ENCODE data around the gene IRF2.

IRF2 gene

GRCh38 chr4:184373886-184374405 lies 100.4 kb downstream of the IRF2 start:
- no peak for FAIRE-seq
- DNase-seq (ENCODE audit: insufficient read length, low spot score) = no peak

DNA sequence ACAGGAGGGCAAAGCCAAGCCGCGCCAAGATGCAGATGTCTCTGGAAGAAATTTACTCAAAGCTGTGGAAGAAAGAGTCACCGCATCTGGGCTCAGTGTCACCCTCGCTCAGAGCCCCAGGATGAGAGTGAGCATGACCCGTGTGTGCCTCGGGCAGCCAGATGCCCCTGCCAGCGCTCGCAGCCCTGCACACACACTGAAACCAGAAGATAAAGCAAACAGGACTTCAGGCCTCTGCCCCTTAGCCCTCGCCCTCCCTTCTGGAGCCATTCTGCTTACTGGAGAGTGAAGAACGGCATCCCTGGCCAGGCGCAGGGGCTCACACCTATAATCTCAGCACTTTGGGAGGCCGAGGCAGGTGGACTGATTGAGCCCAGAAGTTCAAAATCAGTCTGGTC lies 103.0 kb downstream of the IRF2 start:
- FAIRE-seq = no peak
- no peak for DNase-seq (ENCODE audit: insufficient read length, low spot score)

DNA sequence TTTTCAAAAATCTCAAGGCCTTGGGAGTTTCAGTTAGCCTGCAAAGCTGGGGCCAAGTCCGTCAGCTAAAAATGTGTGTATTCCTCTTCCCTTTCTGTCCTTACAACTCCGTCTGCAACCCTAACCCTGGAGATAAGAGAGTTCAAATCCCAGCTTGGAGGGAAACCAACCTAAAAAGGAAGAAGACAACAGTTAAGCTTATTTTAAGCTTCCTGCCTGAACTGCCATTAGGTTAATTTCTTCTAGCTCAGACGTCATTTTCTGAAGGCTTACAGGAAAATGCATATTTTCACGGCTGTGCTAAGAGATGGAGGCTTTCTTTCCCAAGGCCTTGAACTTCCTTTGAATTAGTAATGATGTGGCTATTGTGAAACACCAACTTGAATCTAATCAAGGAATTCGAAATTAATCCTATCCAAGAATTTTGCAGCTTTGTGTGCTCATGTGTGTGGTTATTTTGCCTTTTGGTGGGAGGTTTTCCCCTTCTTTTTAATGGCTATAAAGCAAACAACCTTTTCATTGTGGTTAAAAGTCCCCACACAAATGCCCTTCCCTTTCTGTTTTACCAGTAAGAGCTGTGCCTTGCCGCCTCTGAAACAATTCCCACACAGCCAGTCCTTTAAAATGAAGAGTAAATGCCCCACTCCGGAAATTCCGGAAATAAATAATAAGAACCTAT lies 103.5 kb downstream of the IRF2 start:
- FAIRE-seq (no peak), DNase-seq (ENCODE audit: insufficient read length, low spot score) (no peak)

DNA sequence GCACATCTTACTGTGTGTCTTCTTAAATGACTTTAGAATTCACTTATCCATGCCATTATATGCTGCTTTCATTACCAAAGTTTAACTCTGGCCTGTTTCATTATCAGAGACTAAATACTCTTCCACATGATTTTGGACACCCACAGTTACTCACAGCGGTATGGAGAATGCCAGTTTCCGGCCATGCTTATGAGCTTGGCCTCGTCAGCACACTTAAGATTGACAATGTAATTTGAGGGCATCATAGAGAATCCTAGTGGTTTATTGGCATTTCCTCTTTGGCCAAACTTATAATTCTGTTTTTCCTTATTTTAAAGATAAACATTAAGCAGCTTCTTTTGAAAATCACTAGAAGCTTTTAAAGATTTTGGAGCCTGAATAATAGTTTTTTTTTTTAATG lies 104.5 kb downstream of the IRF2 start:
- no peak for DNase-seq (ENCODE audit: insufficient read length, low spot score)
- FAIRE-seq = no peak

GRCh38 chr4:184368731-184369130 lies 105.6 kb downstream of the IRF2 start:
- DNase-seq (ENCODE audit: insufficient read length, low spot score) (no peak), FAIRE-seq (no peak)

- DNase-seq (ENCODE audit: insufficient read length, low spot score) = no peak
- no peak for FAIRE-seq
These were observed 106.1 kb downstream of the IRF2 start for GRCh38 chr4:184368290-184368689.

DNA sequence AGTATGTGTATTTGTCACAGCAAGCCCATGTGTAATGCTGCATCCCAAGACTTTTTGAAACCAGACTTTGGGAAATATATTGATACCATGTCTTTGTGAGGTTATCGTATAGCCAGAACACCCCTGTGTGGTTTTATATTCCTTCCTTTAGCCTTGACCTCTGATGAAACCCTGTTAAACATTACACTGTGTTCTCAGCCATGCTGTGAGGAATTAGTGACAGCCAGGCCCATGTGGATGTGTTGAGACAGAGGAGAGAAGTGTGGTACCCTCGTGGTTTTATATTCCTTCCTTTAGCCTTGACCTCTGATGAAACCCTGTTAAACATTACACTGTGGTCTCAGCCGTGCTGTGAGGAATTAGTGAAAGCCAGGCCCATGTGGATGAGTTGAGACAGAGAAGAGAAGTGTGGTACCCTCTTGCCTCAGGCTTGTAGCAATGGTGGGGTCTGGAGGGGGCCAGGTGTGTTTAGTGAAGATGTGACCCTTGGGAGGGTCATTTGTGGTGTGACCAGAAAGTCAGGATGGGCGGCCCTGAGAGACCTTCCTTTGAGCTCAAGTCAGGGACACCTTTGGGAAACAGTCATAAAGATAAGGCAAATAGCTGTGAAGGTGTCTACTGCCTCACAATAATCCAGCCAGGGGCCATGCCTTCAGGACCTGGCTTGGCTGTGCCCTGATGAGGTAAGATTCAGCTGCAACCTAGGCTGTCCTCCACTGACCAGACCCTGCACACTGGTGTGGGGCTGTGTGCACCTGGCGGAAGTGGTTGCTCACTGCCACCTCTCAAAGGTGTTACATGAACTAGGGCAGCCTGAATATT lies 110.0 kb downstream of the IRF2 start:
- DNase-seq (ENCODE audit: insufficient read length, low spot score) = no peak
- FAIRE-seq = no peak

GRCh38 chr4:184363258-184363657 lies 111.1 kb downstream of the IRF2 start:
- no peak for FAIRE-seq
- DNase-seq (ENCODE audit: insufficient read length, low spot score) = no peak

- FAIRE-seq = no peak
- no peak for DNase-seq (ENCODE audit: insufficient read length, low spot score)
These were observed 112.0 kb downstream of the IRF2 start for GRCh38 chr4:184362396-184362795.

- no peak for FAIRE-seq
- DNase-seq (ENCODE audit: insufficient read length, low spot score) = no peak
These were observed 112.9 kb downstream of the IRF2 start for GRCh38 chr4:184361443-184361842.

- FAIRE-seq (no peak), DNase-seq (ENCODE audit: insufficient read length, low spot score) (no peak)
These were observed 114.5 kb downstream of the IRF2 start for GRCh38 chr4:184359888-184360287.

DNA sequence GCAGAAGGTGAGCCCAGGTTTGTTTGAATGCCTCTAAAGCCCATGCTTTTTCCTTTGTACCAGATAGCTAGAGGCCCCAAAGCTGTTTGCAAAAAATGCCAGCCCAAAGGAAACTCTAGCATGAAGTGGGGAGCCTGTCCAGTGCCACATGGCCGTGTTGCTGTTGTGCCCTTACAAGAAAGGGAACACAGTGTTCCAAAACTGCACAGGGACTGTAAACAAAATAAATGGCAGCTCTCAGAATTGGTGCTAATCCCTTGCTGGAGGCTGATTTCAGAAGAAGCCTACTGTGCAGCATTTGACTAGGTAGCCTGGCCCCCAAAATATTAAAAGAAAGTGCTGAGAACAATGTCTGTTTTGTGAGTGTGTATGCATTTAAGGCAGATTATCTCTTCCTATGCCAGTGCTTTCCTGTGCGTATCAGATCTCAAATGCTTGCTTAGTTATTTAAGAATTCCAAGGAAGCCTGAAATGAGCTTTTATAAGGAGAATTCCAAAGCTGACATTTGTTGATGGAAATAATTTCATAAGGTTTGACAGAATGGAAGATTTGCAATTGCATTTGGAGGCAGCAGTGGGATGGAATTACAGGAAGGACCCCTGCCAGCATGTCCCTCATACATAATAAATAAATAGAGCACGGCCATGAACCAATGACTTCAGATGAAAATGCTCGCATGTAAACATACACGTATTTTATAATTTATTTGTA lies 115.7 kb downstream of the IRF2 start:
- DNase-seq (ENCODE audit: insufficient read length, low spot score) = no peak
- no peak for FAIRE-seq

- FAIRE-seq (no peak), DNase-seq (ENCODE audit: insufficient read length, low spot score) (no peak)
These were observed 116.6 kb downstream of the IRF2 start for GRCh38 chr4:184357772-184358171.

DNA sequence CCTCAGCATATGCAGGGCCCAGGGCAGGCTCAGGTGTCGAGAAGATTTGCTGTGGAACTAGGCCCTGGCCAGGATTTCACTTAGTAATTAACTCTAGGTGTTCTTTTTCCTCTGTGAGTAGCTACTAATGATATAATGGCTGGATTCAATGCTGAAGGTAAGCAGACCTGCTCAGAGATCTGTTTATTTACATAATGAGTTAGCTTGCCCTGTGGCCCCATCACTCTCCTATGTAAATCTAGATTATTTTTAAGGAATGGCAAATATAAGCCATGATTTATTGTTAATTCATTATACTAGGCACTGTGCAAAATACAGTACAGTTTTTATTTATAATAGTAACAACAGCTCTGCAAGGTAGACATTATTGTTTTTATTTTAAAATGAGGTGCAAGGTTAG lies 117.2 kb downstream of the IRF2 start:
- FAIRE-seq = no peak

GRCh38 chr4:184356366-184356765 lies 118.0 kb downstream of the IRF2 start:
- DNase-seq (ENCODE audit: insufficient read length, low spot score) (no peak), FAIRE-seq (no peak)

More for the DNA sequence above, 117.2 kb downstream of the IRF2 start:
- DNase-seq (ENCODE audit: insufficient read length, low spot score) = no peak

DNA sequence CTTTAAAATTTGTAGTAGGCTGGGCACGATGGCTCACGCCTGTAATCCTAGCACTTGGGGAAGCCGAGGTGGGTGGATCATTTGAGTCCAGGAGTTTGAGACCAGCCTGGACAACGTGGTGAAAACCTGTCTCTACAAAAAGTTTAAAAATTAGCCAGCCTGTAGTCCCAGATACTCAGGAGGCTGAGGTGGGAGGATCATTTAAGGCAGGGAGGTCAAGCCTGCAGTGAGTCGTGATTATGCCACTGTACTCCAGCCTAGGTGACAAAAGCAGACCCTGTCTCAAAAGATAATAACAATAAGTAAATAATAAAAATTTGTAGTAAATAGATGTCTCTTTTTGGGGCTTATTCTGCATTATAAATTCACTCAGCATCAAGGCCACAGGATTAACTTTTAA lies 118.5 kb downstream of the IRF2 start:
- DNase-seq (ENCODE audit: insufficient read length, low spot score) = no peak
- no peak for FAIRE-seq

- FAIRE-seq = peak; percentile 64
- peak; percentile 67 for DNase-seq (ENCODE audit: insufficient read length, low spot score)
These were observed 119.2 kb downstream of the IRF2 start for GRCh38 chr4:184355111-184355604.

DNA sequence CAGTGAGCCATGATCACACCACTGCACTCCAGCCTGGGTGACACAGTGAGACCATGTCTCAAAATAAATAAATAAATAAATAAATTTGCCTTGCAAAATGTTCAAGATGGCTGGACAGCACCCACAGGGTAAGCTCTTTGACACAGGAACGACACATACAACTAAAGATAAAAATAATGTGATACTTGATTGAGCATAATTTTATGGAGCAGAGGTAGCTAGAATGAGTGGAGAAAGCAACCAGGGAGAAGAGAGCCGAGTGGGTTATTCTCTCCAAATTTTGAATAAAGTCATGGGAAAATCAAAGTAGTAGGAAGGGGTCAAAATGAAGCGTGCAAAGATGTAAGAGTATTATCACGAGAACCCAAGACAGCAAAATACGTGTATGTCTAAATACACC lies 121.5 kb downstream of the IRF2 start:
- FAIRE-seq (no peak), DNase-seq (ENCODE audit: insufficient read length, low spot score) (no peak)

DNA sequence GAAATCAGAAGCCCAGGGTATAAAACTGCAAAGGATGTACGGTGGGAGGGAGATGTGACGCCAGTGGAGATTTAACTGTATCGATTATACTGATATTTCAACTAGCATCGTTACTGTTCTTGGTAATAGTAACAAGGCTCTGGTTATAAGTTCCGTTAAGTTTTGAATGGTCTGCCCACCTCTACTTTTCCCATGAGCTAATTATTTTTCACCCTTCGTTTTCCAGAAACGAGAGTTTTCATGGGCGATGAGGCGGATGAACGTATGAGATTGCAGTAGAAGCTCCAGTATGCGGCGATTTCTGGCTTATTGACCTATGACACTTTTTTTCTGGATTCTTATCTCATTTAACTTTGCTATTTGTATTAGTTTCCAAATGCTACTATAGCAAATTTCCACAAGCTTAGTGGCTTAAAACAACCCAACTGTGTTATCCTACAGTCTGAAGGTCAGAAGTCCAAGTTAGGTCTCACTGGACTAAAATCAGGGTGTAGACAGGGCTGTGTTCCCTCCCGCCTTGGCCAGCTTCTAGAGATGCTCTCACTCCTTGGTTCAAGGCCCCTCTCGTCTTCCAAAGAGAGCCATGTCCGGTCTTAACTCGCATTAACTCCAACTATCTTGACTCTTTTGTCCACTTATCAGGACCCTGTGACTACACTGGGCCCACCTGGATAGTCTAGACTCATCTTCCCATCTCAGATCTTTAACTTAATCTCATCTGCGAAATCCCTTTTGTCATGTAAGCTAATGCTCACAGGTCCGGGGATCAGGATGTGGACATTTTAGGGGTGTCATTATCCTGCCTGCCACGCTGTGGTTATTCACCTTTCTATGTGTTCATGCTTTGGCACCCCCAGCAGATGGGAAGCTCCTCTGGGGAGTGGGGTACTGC lies 122.5 kb downstream of the IRF2 start:
- no peak for DNase-seq (ENCODE audit: insufficient read length, low spot score)
- FAIRE-seq = no peak

- DNase-seq (ENCODE audit: insufficient read length, low spot score) (no peak), FAIRE-seq (no peak)
These were observed 123.4 kb downstream of the IRF2 start for GRCh38 chr4:184350964-184351363.
